Liver (tissue), 9 donors: ENCODE measurements around the gene AATF. TPM values are rescaled to one million over a fixed set of nuclear protein-coding genes. Genes with fewer than 3 reads are reported as not detected.
A peak's percentile ranks its signal among the peaks of the same experiment; 100 is the strongest.

Experiments used
- DNase-seq: peaks from one replicate; pipeline ENCODE4 v3.0.0-alpha.2; 2017; ENCODE audit warnings: low spot score
- H3K27ac ChIP-seq, 2 donors: one replicate each; pipeline ENCODE4 v1.7.0; 2013; ENCODE audit warnings: inconsistent platforms in 2 of 2, low read length in 2 of 2, control low read depth in 1 of 2, low read depth in 1 of 2, mild to moderate bottlenecking in 1 of 2
- H3K27me3 ChIP-seq, 4 donors: one replicate each; pipeline versions ENCODE4 v1.6.1 to v1.7.0; 2013; ENCODE audit warnings: low read length in 3 of 4, inconsistent platforms in 1 of 4, mild to moderate bottlenecking in 1 of 4, moderate library complexity in 1 of 4; ENCODE audit not compliant: control insufficient read depth in 4 of 4, insufficient read depth in 4 of 4
- H3K36me3 ChIP-seq, 4 donors: one replicate each; pipeline versions ENCODE4 v1.6.1 to v1.7.0; 2013; ENCODE audit warnings: low read length in 3 of 4, mild to moderate bottlenecking in 3 of 4, low read depth in 1 of 4, moderate library complexity in 1 of 4; ENCODE audit not compliant: control insufficient read depth in 4 of 4, insufficient read depth in 3 of 4
- H3K4me1 ChIP-seq, 4 donors: one replicate each; pipeline versions ENCODE4 v1.6.1 to v1.7.0; 2013; ENCODE audit warnings: low read length in 3 of 4, mild to moderate bottlenecking in 3 of 4, moderate library complexity in 1 of 4; ENCODE audit not compliant: control insufficient read depth in 4 of 4, insufficient read depth in 4 of 4
- H3K4me3 ChIP-seq, 3 donors: one replicate each; pipeline versions ENCODE4 v1.6.1 to v1.7.0; 2013; ENCODE audit warnings: low read length in 3 of 3, control low read depth in 1 of 3, low read depth in 1 of 3, mild to moderate bottlenecking in 1 of 3
- H3K9ac ChIP-seq, 2 donors: one replicate each; pipeline ENCODE4 v1.7.0; 2013; ENCODE audit warnings: low read length in 2 of 2, mild to moderate bottlenecking in 2 of 2, moderate library complexity in 2 of 2, control low read depth in 1 of 2, low read depth in 1 of 2
- H3K9me3 ChIP-seq, 4 donors: one replicate each; pipeline versions ENCODE4 v1.6.1 to v1.7.0; 2013; ENCODE audit warnings: low read length in 3 of 4; ENCODE audit not compliant: control insufficient read depth in 4 of 4
- FOXA2 ChIP-seq: IDR thresholded peaks from 2 replicates; pipeline ENCODE4 v1.6.1; 2016; ENCODE audit warnings: antibody characterized with exemption
- GABPA ChIP-seq, 2 donors: IDR thresholded peaks in 1 of 2; conservative IDR thresholded peaks in 1 of 2; 2 replicates each; pipeline ENCODE4 v1.6.1; 2016; ENCODE audit warnings: antibody characterized with exemption in 2 of 2, mild to moderate bottlenecking in 1 of 2, moderate library complexity in 1 of 2
- HNF4A ChIP-seq, 2 donors: conservative IDR thresholded peaks; 2 replicates each; pipeline ENCODE4 v1.6.1; 2016; ENCODE audit warnings: antibody characterized with exemption in 2 of 2, mild to moderate bottlenecking in 2 of 2
- RAD21 ChIP-seq, 2 donors: IDR thresholded peaks; 2 replicates each; pipeline ENCODE4 v1.6.1; 2016; ENCODE audit warnings: antibody characterized with exemption in 2 of 2, mild to moderate bottlenecking in 2 of 2
- SP1 ChIP-seq: IDR thresholded peaks from 2 replicates; pipeline ENCODE4 v1.6.1; 2018; ENCODE audit warnings: antibody characterized with exemption, mild to moderate bottlenecking
- TAF1 ChIP-seq: conservative IDR thresholded peaks from 2 replicates; pipeline ENCODE4 v1.6.1; 2016; ENCODE audit warnings: antibody characterized with exemption, mild to moderate bottlenecking
- WGBS: extraction: QIAGEN DNeasy Blood & Tissue Kit; methylation state at CpG from one replicate; pipeline ENCODE4 v1.1.7; 2013; 5-methylcytosine and 5-hydroxymethylcytosine counted together
- polyA plus RNA-seq, 2 donors: library from polyadenylated mRNA; stranded (reverse) in 1 of 2; unstranded in 1 of 2; fragments of 200-250 nt in 1 of 2; fragments of >200 nt in 1 of 2; fragmentation: Nextera tagmentation in 1 of 2; extraction: Ambion mirVana in 1 of 2; gene quantifications; one replicate each; pipeline versions ENCODE4 v1.2.1 to v1.2.3, GENCODE V29; 2013 to 2015
- total RNA-seq, 2 donors: library from RNA; depleted of rRNA; stranded (reverse); fragments of >200 nt; gene quantifications; one replicate each; pipeline ENCODE4 v1.2.3, GENCODE V29; 2014
- TF ChIP-seq, protein P1 (sequence below): IDR thresholded peaks from 2 replicates; pipeline ENCODE4 v1.6.1; 2016; ENCODE audit warnings: antibody characterized with exemption
- TF ChIP-seq, protein P2 (sequence below): IDR thresholded peaks from 2 replicates; pipeline ENCODE4 v1.6.1; 2016; ENCODE audit warnings: antibody characterized with exemption
- TF ChIP-seq, protein P3 (sequence below): IDR thresholded peaks from 2 replicates; pipeline ENCODE4 v1.6.1; 2016; ENCODE audit warnings: antibody characterized with exemption, mild to moderate bottlenecking
- donor health status: healthy.
- donor health status: healthy.
- donor health status: healthy.
- donor health status: healthy.
- donor health status: healthy.

The AATF gene
- total and polyA plus RNA-seq, 4 donors, result 10.8 to 16.9 (median 13.4) TPM

DNA sequence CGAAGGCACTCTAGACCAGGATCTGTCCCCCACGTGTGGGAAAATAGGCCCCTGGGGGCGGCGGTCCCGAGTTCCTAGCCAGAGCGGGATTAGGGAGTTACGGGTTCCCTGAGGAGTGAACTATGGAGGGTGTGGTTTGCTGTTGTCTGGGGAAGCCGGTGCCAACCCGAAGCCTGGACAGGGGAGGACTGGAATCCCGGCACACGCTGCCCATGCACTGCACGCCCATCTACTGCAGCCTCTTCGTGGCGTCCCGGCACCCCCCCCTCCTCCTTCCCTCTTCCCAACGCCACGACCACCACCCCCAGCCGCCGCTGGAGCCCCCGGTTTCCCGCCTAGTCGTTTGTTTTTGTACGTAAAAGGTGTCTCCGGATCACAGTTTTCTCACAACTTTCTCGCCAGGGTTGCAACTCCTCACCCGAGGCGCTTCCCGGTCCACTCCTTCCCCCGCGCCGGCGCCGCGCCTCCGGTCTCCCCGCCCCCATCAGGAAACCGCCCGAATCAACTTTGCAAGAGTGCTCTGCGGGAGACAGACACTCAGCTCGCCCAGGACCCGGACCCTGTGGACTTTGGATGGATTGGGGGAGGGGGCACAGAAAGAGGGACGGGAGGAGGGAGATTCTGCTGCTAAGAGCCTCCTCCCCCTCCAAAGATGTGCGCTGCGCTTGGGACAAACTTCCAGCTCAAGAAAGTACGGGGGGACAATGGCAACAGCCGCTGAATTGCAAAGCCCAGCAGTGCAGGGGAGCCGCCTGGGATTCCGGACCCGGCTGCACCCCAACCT lies 12.9 kb upstream of the AATF start:
- peaks cover 22 to 64% (median 28%) of the 10 kb centered on the region in 4 donors for H3K4me1 ChIP-seq

DNA sequence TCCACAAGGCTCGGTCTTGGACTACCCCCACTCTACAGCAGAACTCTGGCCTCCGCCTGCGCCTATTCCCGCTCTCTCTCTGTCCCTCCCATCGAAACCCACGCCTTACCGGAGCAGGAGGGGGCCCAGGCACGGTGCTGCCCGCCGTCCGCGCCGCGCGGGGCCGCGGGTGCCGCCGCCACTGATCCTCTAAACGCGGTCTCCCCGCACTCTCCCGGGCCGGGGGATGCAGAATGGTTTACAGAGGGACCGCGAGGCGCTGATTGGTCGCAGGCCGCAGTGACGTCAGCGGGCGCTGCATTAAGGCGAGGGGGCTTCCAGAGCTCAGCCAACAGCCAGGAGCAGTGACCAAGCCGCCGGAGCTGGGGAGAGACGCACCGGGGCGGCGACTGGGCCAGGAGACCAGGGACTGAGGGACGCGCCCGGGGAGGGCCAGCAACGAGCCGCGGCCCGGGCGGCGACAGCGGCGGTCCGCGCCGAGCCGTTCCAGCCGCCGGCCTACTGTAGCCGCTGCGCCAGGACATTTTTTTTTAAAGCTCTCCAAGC lies 12.2 kb upstream of the AATF start:
- Histone ChIP-seq H3K27ac (no peak overlapping the region), H3K4me1 (peaks cover 22 to 64% (median 28%) of the 10 kb centered on the region in 4 donors), H3K9me3 (no peaks in the 10 kb centered on the region), H3K27me3 (peaks cover 3 to 52% (median 41%) of the 10 kb centered on the region in 4 donors), H3K36me3 (no peaks in the 10 kb centered on the region), H3K4me3 (peak overlapping the region in 1 of 3 donors; percentile 9), H3K9ac (no peak overlapping the region)
- TF ChIP-seq HNF4A (conservative IDR thresholded peaks at IDR 0.05) (no peak), RAD21 (IDR thresholded peaks at IDR 0.05) (no peak)
- 5% methylated on average over 58 of the region's 58 CpGs for WGBS
- DNase-seq, result no peak

More for the DNA sequence above, 12.9 kb upstream of the AATF start:
- Histone ChIP-seq H3K36me3 (no peaks in the 10 kb centered on the region), H3K27ac (no peak overlapping the region), H3K4me3 (no peak overlapping the region), H3K9ac (no peak overlapping the region), H3K9me3 (no peaks in the 10 kb centered on the region), H3K27me3 (peaks cover 3 to 54% (median 42%) of the 10 kb centered on the region in 4 donors)
- no peak for TF ChIP-seq GABPA (IDR thresholded peaks at IDR 0.05 in 1 of 2, conservative IDR thresholded peaks at IDR 0.05 in 1 of 2)
- TF ChIP-seq, protein P1, sequence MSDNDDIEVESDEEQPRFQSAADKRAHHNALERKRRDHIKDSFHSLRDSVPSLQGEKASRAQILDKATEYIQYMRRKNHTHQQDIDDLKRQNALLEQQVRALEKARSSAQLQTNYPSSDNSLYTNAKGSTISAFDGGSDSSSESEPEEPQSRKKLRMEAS, result no peak
- TF ChIP-seq SP1, result no peak
- TF ChIP-seq, protein P2, sequence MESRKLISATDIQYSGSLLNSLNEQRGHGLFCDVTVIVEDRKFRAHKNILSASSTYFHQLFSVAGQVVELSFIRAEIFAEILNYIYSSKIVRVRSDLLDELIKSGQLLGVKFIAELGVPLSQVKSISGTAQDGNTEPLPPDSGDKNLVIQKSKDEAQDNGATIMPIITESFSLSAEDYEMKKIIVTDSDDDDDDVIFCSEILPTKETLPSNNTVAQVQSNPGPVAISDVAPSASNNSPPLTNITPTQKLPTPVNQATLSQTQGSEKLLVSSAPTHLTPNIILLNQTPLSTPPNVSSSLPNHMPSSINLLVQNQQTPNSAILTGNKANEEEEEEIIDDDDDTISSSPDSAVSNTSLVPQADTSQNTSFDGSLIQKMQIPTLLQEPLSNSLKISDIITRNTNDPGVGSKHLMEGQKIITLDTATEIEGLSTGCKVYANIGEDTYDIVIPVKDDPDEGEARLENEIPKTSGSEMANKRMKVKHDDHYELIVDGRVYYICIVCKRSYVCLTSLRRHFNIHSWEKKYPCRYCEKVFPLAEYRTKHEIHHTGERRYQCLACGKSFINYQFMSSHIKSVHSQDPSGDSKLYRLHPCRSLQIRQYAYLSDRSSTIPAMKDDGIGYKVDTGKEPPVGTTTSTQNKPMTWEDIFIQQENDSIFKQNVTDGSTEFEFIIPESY, result no peak
- TF ChIP-seq FOXA2, result no peak
- TF ChIP-seq, protein P3, sequence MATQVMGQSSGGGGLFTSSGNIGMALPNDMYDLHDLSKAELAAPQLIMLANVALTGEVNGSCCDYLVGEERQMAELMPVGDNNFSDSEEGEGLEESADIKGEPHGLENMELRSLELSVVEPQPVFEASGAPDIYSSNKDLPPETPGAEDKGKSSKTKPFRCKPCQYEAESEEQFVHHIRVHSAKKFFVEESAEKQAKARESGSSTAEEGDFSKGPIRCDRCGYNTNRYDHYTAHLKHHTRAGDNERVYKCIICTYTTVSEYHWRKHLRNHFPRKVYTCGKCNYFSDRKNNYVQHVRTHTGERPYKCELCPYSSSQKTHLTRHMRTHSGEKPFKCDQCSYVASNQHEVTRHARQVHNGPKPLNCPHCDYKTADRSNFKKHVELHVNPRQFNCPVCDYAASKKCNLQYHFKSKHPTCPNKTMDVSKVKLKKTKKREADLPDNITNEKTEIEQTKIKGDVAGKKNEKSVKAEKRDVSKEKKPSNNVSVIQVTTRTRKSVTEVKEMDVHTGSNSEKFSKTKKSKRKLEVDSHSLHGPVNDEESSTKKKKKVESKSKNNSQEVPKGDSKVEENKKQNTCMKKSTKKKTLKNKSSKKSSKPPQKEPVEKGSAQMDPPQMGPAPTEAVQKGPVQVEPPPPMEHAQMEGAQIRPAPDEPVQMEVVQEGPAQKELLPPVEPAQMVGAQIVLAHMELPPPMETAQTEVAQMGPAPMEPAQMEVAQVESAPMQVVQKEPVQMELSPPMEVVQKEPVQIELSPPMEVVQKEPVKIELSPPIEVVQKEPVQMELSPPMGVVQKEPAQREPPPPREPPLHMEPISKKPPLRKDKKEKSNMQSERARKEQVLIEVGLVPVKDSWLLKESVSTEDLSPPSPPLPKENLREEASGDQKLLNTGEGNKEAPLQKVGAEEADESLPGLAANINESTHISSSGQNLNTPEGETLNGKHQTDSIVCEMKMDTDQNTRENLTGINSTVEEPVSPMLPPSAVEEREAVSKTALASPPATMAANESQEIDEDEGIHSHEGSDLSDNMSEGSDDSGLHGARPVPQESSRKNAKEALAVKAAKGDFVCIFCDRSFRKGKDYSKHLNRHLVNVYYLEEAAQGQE, result no peak
- no peak for TF ChIP-seq TAF1
- 3% methylated on average over 49 of the region's 49 CpGs for WGBS
- no peak for DNase-seq
